AG09319 (cell line): Measurements from ENCODE around the gene IQGAP2.

Experiments
- DNase-seq: peaks from one replicate; pipeline ENCODE4 v3.0.0-alpha.2; 2010; ENCODE audit warnings: low read depth; ENCODE audit errors: extremely low read depth
- TF ChIP-seq, protein P1 (sequence below): IDR thresholded peaks from 2 replicates; pipeline ENCODE4 v1.5.1; 2011; ENCODE audit warnings: low read depth, mild to moderate bottlenecking, inconsistent platforms, low read length, moderate library complexity

IQGAP2 gene

GRCh38 chr5:76642390-76643040 lies 239.4 kb downstream of the IQGAP2 start:
- TF ChIP-seq, protein P1, sequence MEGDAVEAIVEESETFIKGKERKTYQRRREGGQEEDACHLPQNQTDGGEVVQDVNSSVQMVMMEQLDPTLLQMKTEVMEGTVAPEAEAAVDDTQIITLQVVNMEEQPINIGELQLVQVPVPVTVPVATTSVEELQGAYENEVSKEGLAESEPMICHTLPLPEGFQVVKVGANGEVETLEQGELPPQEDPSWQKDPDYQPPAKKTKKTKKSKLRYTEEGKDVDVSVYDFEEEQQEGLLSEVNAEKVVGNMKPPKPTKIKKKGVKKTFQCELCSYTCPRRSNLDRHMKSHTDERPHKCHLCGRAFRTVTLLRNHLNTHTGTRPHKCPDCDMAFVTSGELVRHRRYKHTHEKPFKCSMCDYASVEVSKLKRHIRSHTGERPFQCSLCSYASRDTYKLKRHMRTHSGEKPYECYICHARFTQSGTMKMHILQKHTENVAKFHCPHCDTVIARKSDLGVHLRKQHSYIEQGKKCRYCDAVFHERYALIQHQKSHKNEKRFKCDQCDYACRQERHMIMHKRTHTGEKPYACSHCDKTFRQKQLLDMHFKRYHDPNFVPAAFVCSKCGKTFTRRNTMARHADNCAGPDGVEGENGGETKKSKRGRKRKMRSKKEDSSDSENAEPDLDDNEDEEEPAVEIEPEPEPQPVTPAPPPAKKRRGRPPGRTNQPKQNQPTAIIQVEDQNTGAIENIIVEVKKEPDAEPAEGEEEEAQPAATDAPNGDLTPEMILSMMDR, result no peak
- no peak for DNase-seq

DNA sequence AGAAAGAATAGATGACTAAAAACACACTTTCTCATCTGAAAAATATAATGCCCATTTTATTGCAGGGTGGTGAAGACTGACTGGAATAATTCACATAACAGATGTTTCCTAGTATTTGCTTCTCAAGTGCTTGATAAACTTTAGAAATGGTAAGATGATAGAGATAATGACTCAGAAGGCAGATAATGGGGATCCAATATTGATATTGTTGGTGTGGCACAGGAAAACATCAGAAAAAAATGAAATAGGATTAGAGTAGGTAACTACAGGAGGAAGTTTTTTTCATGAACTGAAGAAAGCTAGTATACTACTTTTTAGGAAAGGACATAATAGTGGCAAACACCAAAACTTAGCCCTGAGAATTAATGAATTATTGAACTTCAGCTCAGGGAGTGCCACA lies 240.3 kb downstream of the IQGAP2 start:
- TF ChIP-seq, protein P1, result no peak
- no peak for DNase-seq

- DNase-seq, result no peak
These were observed 246.1 kb downstream of the IQGAP2 start for GRCh38 chr5:76649140-76649539.

GRCh38 chr5:76652809-76653414 lies 249.8 kb downstream of the IQGAP2 start:
- no peak for DNase-seq
- TF ChIP-seq, protein P1, result no peak

More at GRCh38 chr5:76649140-76649539, 246.1 kb downstream of the IQGAP2 start:
- TF ChIP-seq, protein P1, result no peak

GRCh38 chr5:76657091-76657490 lies 254.0 kb downstream of the IQGAP2 start:
- no peak for DNase-seq
- TF ChIP-seq, protein P1, result no peak

- no peak for DNase-seq
- TF ChIP-seq, protein P1, result no peak
These were observed 254.7 kb downstream of the IQGAP2 start for GRCh38 chr5:76657683-76658311.

- DNase-seq, result no peak
- TF ChIP-seq, protein P1, result no peak
These were observed 257.3 kb downstream of the IQGAP2 start for GRCh38 chr5:76660360-76660759.
